ENCODE results near the gene DUSP1. TPM values are rescaled to one million over a fixed set of nuclear protein-coding genes. Genes with fewer than 3 reads are reported as not detected.

Gene DUSP1
- total RNA-seq, 2 donors from 2014 or later, result 14.5 to 24.5 TPM

DNA sequence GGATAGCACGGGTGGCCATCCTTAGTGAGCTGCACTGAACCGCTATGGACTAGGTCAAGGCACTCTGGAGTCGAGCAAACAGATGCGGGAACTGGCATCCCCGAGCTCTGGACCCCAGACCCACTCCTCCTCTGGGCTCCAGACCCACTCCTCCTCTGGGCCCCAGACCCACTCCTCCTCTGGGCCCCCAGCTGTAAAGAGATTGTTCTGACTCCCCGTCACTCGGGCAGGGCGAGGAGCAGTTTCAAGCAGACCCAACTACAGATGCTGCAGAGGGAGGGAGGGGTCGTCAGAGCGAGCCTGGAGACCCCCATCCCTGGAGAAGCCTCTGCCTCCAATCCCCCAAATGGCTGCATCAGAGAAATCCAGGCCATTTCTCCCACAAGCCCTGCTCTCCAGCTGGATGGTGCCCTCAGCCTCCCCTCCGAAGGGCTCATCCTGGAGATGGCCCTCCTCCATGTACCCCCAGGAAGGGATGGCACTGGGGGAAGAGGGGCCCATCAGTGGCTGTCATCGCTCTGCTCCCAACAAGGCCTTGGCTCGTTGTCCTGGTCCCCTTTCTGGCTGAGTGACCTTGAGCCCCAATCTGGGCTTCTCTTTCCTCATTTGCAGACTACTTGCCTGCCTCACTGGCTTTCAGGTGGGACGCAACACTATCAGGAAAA, 38.7 kb downstream of the DUSP1 start:
- Mint-ChIP-seq H3K4me1 (ENCODE audit: low read depth) (no peaks in the 10 kb centered on the region), H3K9me3 (no peaks in the 10 kb centered on the region), H3K36me3 (ENCODE audit: insufficient read depth in 2 of 2) (no peaks in the 10 kb centered on the region), H3K27me3 (ENCODE audit: low read depth) (no peaks in the 10 kb centered on the region), H3K4me3 (no peak overlapping the region), H3K27ac (no peak overlapping the region)
- ATAC-seq (replicated peaks in 1 of 2), result no peak
- DNase-seq, result no peak

GRCh38 chr5:172731680-172732074, 39.3 kb downstream of the DUSP1 start:
- no peak overlapping the region for H3K4me3 Mint-ChIP-seq
- ATAC-seq (replicated peaks in 1 of 2), result no peak
- no peaks in the 10 kb centered on the region for H3K4me1 Mint-ChIP-seq (ENCODE audit: low read depth)
- no peaks in the 10 kb centered on the region for H3K36me3 Mint-ChIP-seq (ENCODE audit: insufficient read depth in 2 of 2)
- no peaks in the 10 kb centered on the region for H3K27me3 Mint-ChIP-seq (ENCODE audit: low read depth)
- H3K9me3 Mint-ChIP-seq, result no peaks in the 10 kb centered on the region
- no peak overlapping the region for H3K27ac Mint-ChIP-seq
- no peak for DNase-seq

- H3K4me3 Mint-ChIP-seq, result no peak overlapping the region
- no peaks in the 10 kb centered on the region for H3K36me3 Mint-ChIP-seq (ENCODE audit: insufficient read depth in 2 of 2)
- ATAC-seq (replicated peaks in 1 of 2), result no peak
- no peaks in the 10 kb centered on the region for H3K9me3 Mint-ChIP-seq
- no peak overlapping the region for H3K27ac Mint-ChIP-seq
- no peaks in the 10 kb centered on the region for H3K27me3 Mint-ChIP-seq (ENCODE audit: low read depth)
- DNase-seq, result no peak
- H3K4me1 Mint-ChIP-seq (ENCODE audit: low read depth), result no peaks in the 10 kb centered on the region
Measured at GRCh38 chr5:172730981-172731679, 39.9 kb downstream of the DUSP1 start.

DNA sequence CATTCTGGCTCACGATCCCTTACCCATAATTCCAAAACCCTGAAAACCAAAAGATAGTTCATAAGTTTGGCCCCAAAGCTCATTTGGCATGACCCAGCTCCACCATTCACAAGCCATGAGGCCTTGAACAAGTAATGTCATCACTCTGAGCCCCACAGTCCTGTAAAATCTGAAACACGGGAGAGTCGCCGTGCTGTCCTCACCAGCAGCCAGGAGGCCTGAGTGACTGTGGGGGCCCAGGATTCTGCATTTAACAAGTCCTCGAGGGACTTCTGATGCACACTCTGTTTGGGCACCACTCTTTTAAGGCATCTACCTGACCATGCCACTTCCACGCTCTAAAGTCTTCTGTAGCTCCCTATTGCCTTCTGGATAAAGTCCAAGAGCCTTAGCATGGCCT, 40.8 kb downstream of the DUSP1 start:
- no peaks in the 10 kb centered on the region for H3K36me3 Mint-ChIP-seq (ENCODE audit: insufficient read depth in 2 of 2)
- H3K4me3 Mint-ChIP-seq, result no peak overlapping the region
- no peaks in the 10 kb centered on the region for H3K27me3 Mint-ChIP-seq (ENCODE audit: low read depth)
- no peaks in the 10 kb centered on the region for H3K4me1 Mint-ChIP-seq (ENCODE audit: low read depth)
- no peak overlapping the region for H3K27ac Mint-ChIP-seq
- ATAC-seq (replicated peaks in 1 of 2) (no peak), DNase-seq (no peak)
- no peaks in the 10 kb centered on the region for H3K9me3 Mint-ChIP-seq

DNA sequence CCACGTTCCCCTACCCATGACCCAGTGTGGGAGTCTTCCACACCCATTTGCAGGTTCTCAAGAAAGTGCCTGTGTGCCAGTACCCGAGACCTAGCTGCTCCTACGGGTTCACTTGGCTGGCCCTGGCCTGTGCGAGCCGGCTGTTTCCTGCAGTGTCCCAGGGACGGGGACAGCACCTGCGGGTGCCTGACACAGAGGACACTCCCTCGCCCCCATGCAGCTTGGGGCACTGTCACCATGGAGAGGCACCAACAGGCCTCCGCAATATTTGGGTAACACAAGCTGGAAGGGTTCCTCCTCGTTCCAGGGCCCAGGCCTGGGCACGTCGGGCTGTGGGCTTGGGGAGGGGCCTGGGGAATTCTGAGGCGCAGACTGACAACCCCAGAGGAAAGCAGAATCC, 41.4 kb downstream of the DUSP1 start:
- no peak overlapping the region for H3K4me3 Mint-ChIP-seq
- H3K4me1 Mint-ChIP-seq (ENCODE audit: low read depth), result no peaks in the 10 kb centered on the region
- H3K9me3 Mint-ChIP-seq, result no peaks in the 10 kb centered on the region
- no peak for ATAC-seq (replicated peaks in 1 of 2)
- no peak for DNase-seq
- H3K27me3 Mint-ChIP-seq (ENCODE audit: low read depth), result no peaks in the 10 kb centered on the region
- H3K36me3 Mint-ChIP-seq (ENCODE audit: insufficient read depth in 2 of 2), result no peaks in the 10 kb centered on the region
- no peak overlapping the region for H3K27ac Mint-ChIP-seq

- Mint-ChIP-seq H3K4me1 (ENCODE audit: low read depth) (no peaks in the 10 kb centered on the region), H3K27me3 (ENCODE audit: low read depth) (no peaks in the 10 kb centered on the region), H3K9me3 (no peaks in the 10 kb centered on the region), H3K27ac (no peak overlapping the region), H3K36me3 (ENCODE audit: insufficient read depth in 2 of 2) (no peaks in the 10 kb centered on the region), H3K4me3 (no peak overlapping the region)
- ATAC-seq (replicated peaks in 1 of 2) (no peak), DNase-seq (no peak)
Measured at GRCh38 chr5:172728481-172729241, 42.3 kb downstream of the DUSP1 start.

GRCh38 chr5:172727551-172727950, 43.4 kb downstream of the DUSP1 start:
- Mint-ChIP-seq H3K4me1 (ENCODE audit: low read depth) (no peaks in the 10 kb centered on the region), H3K4me3 (no peak overlapping the region), H3K9me3 (no peaks in the 10 kb centered on the region), H3K27me3 (ENCODE audit: low read depth) (no peaks in the 10 kb centered on the region), H3K36me3 (ENCODE audit: insufficient read depth in 2 of 2) (no peaks in the 10 kb centered on the region), H3K27ac (no peak overlapping the region)
- ATAC-seq (replicated peaks in 1 of 2), result no peak
- no peak for DNase-seq

GRCh38 chr5:172726966-172727365, 44.0 kb downstream of the DUSP1 start:
- no peak for DNase-seq
- Mint-ChIP-seq H3K27me3 (ENCODE audit: low read depth) (no peaks in the 10 kb centered on the region), H3K36me3 (ENCODE audit: insufficient read depth in 2 of 2) (no peaks in the 10 kb centered on the region), H3K27ac (no peak overlapping the region), H3K4me1 (ENCODE audit: low read depth) (no peaks in the 10 kb centered on the region), H3K4me3 (no peak overlapping the region), H3K9me3 (no peaks in the 10 kb centered on the region)
- ATAC-seq (replicated peaks in 1 of 2), result no peak

GRCh38 chr5:172725785-172726184, 45.2 kb downstream of the DUSP1 start:
- H3K4me1 Mint-ChIP-seq (ENCODE audit: low read depth), result peaks cover 6% of the 10 kb centered on the region
- DNase-seq (no peak), ATAC-seq (replicated peaks in 1 of 2) (no peak)
- H3K36me3 Mint-ChIP-seq (ENCODE audit: insufficient read depth in 2 of 2), result no peaks in the 10 kb centered on the region
- no peak overlapping the region for H3K4me3 Mint-ChIP-seq
- no peaks in the 10 kb centered on the region for H3K27me3 Mint-ChIP-seq (ENCODE audit: low read depth)
- H3K9me3 Mint-ChIP-seq, result no peaks in the 10 kb centered on the region
- H3K27ac Mint-ChIP-seq, result no peak overlapping the region

GRCh38 chr5:172725273-172725672, 45.7 kb downstream of the DUSP1 start:
- DNase-seq, result no peak
- no peak for ATAC-seq (replicated peaks in 1 of 2)
- Mint-ChIP-seq H3K9me3 (no peaks in the 10 kb centered on the region), H3K4me1 (ENCODE audit: low read depth) (peaks cover 6% of the 10 kb centered on the region), H3K36me3 (ENCODE audit: insufficient read depth in 2 of 2) (no peaks in the 10 kb centered on the region), H3K27me3 (ENCODE audit: low read depth) (no peaks in the 10 kb centered on the region), H3K27ac (no peak overlapping the region), H3K4me3 (no peak overlapping the region)

GRCh38 chr5:172724242-172725183, 46.5 kb downstream of the DUSP1 start:
- Mint-ChIP-seq H3K36me3 (ENCODE audit: insufficient read depth in 2 of 2) (no peaks in the 10 kb centered on the region), H3K4me1 (ENCODE audit: low read depth) (peaks cover 6% of the 10 kb centered on the region), H3K27ac (no peak overlapping the region), H3K9me3 (no peaks in the 10 kb centered on the region), H3K27me3 (ENCODE audit: low read depth) (no peaks in the 10 kb centered on the region), H3K4me3 (no peak overlapping the region)
- DNase-seq (no peak), ATAC-seq (replicated peaks in 1 of 2) (no peak)

DNA sequence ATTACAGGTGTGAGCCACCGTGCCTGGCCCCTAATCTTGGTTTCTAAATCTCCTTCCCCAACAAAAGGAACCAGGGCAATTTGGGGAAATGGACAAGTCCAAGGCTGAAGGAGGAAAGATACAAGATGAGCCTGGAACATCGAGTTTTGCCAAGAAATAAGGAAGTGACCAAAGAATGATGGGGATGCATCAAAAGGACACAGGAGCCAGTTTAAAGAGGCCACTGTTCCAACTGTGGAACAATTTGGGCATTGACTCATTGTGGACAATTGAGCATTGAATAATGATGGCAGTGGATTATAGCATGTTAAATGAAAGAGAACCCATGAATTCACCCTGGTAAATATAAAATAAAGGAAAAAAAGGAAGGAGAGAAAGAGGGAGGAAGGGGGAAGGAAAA, 47.5 kb downstream of the DUSP1 start:
- Mint-ChIP-seq H3K27ac (no peak overlapping the region), H3K4me3 (no peak overlapping the region), H3K36me3 (ENCODE audit: insufficient read depth in 2 of 2) (no peaks in the 10 kb centered on the region), H3K4me1 (ENCODE audit: low read depth) (peaks cover 6% of the 10 kb centered on the region), H3K27me3 (ENCODE audit: low read depth) (no peaks in the 10 kb centered on the region), H3K9me3 (no peaks in the 10 kb centered on the region)
- ATAC-seq (replicated peaks in 1 of 2) (no peak), DNase-seq (no peak)

Measured in activated T-cell treated with anti-CD3 and anti-CD28 coated beads, Interleukin-2, amount 50 U/mL, for 72 hours (primary cell).